H9 (cell line): ENCODE results near the gene MMP24OS. TPM values are rescaled to one million over a fixed set of nuclear protein-coding genes. Genes with fewer than 3 reads are reported as not detected.
"Not testable (repeated sequence)": the region's sequence is repeated elsewhere in the genome, so short reads cannot be mapped to it uniquely, and the experiment has no call there.

Experiments
- DNase-seq: peaks from one replicate; pipeline ENCODE4 v3.0.0-alpha.2; 2017
- H2AFZ ChIP-seq: one replicate; pipeline ENCODE4 v1.6.1; 2013; ENCODE audit warnings: mild to moderate bottlenecking, low read length, control low read depth, moderate library complexity
- H2AK5ac ChIP-seq: 2 replicates; pipeline ENCODE4 v1.6.1; 2013; ENCODE audit warnings: low read length, control low read depth, mixed read lengths; ENCODE audit not compliant: insufficient read length
- H2BK120ac ChIP-seq: one replicate; pipeline ENCODE4 v1.6.1; 2013; ENCODE audit warnings: low read depth, mild to moderate bottlenecking, low read length, control low read depth, inconsistent platforms; ENCODE audit not compliant: poor library complexity, severe bottlenecking
- H2BK12ac ChIP-seq: 2 replicates; pipeline ENCODE4 v1.6.1; 2013; ENCODE audit warnings: low read length, control low read depth, mixed read lengths, low read depth; ENCODE audit not compliant: insufficient read length
- H2BK15ac ChIP-seq: 2 replicates; pipeline ENCODE4 v1.6.1; 2013; ENCODE audit warnings: low read depth, low read length, control low read depth
- H2BK20ac ChIP-seq: one replicate; pipeline ENCODE4 v1.6.1; 2013; ENCODE audit warnings: low read depth, mild to moderate bottlenecking, low read length, control low read depth, inconsistent platforms; ENCODE audit not compliant: poor library complexity, severe bottlenecking
- H2BK5ac ChIP-seq: 2 replicates; pipeline ENCODE4 v1.6.1; 2013; ENCODE audit warnings: low read length, control low read depth, mixed read lengths; ENCODE audit not compliant: insufficient read length
- H3K14ac ChIP-seq: 2 replicates; pipeline ENCODE4 v1.6.1; 2013; ENCODE audit warnings: low read length, control low read depth; ENCODE audit not compliant: insufficient read depth
- H3K18ac ChIP-seq: 2 replicates; pipeline ENCODE4 v1.6.1; 2013; ENCODE audit warnings: low read depth, mild to moderate bottlenecking, mixed read lengths, low read length, control low read depth; ENCODE audit not compliant: insufficient read length
- H3K23ac ChIP-seq: 2 replicates; pipeline ENCODE4 v1.6.1; 2013; ENCODE audit warnings: low read length, control low read depth, mixed read lengths, low read depth; ENCODE audit not compliant: insufficient read length
- H3K23me2 ChIP-seq: 2 replicates; pipeline ENCODE4 v1.6.1; 2013; ENCODE audit warnings: low read depth, mild to moderate bottlenecking, mixed read lengths, low read length, control low read depth; ENCODE audit not compliant: insufficient read length, poor library complexity, severe bottlenecking
- H3K27ac ChIP-seq: 2 replicates; pipeline ENCODE4 v1.5.1; 2013; ENCODE audit warnings: low read length, control low read depth, mixed read lengths, low read depth; ENCODE audit not compliant: insufficient read length
- H3K27me3 ChIP-seq: 2 replicates; pipeline ENCODE4 v1.6.1; 2013; ENCODE audit warnings: low read length, control low read depth, inconsistent platforms; ENCODE audit not compliant: insufficient read depth
- H3K4ac ChIP-seq: 2 replicates; pipeline ENCODE4 v1.6.1; 2013; ENCODE audit warnings: low read depth, mild to moderate bottlenecking, control low read depth, inconsistent platforms, low read length, moderate library complexity
- H3K4me1 ChIP-seq: 2 replicates; pipeline ENCODE4 v1.6.1; 2013; ENCODE audit warnings: low read length, control low read depth, inconsistent platforms; ENCODE audit not compliant: insufficient read depth
- H3K4me2 ChIP-seq: 2 replicates; pipeline ENCODE4 v1.6.1; 2013; ENCODE audit warnings: low read length, control low read depth, mixed read lengths; ENCODE audit not compliant: insufficient read length, insufficient read depth
- H3K56ac ChIP-seq: 2 replicates; pipeline ENCODE4 v1.6.1; 2013; ENCODE audit warnings: low read depth, mild to moderate bottlenecking, mixed read lengths, low read length, control low read depth; ENCODE audit not compliant: insufficient read length
- H3K79me1 ChIP-seq: 2 replicates; pipeline ENCODE4 v1.6.1; 2013; ENCODE audit warnings: low read depth, mild to moderate bottlenecking, moderate library complexity, low read length, control low read depth, inconsistent platforms; ENCODE audit not compliant: insufficient read depth, poor library complexity, severe bottlenecking
- H3K79me2 ChIP-seq: 2 replicates; pipeline ENCODE4 v1.6.1; 2013; ENCODE audit warnings: low read length, control low read depth, inconsistent platforms; ENCODE audit not compliant: insufficient read depth
- H3K9ac ChIP-seq: 2 replicates; pipeline ENCODE4 v1.6.1; 2013; ENCODE audit warnings: low read length, control low read depth, mixed read lengths; ENCODE audit not compliant: insufficient read length; ENCODE audit errors: extremely low read depth
- H3K9me3 ChIP-seq: one replicate; pipeline ENCODE4 v1.6.1; 2013; ENCODE audit warnings: low read depth, low read length, inconsistent platforms; ENCODE audit not compliant: control insufficient read depth
- H3T11ph ChIP-seq: one replicate; pipeline ENCODE4 v1.6.1; 2013; ENCODE audit warnings: mild to moderate bottlenecking, low read length, control low read depth, inconsistent platforms
- H4K20me1 ChIP-seq: one replicate; pipeline ENCODE4 v1.6.1; 2013; ENCODE audit not compliant: control insufficient read depth, insufficient read length, insufficient read depth
- H4K5ac ChIP-seq: 2 replicates; pipeline ENCODE4 v1.6.1; 2013; ENCODE audit warnings: low read depth, mild to moderate bottlenecking, mixed read lengths, low read length, control low read depth; ENCODE audit not compliant: insufficient read length
- H4K8ac ChIP-seq: replicated peaks from 2 replicates; pipeline ENCODE4 v1.6.1; 2013; ENCODE audit warnings: low read length, control low read depth, mixed read lengths, low read depth; ENCODE audit not compliant: insufficient read length
- H4K91ac ChIP-seq: 2 replicates; pipeline ENCODE4 v1.6.1; 2013; ENCODE audit warnings: low read depth, mild to moderate bottlenecking, moderate library complexity, mixed read lengths, low read length, control low read depth; ENCODE audit not compliant: insufficient read length
- H3K27ac Mint-ChIP-seq, 3 experiments: 2 replicates in 2 of 3; 3 replicates in 1 of 3; pipeline ENCODE4 v1.8.0; 2020 to 2021; ENCODE audit warnings: mixed read lengths in 3 of 3, mild to moderate bottlenecking in 1 of 3, moderate library complexity in 1 of 3
- H3K27me3 Mint-ChIP-seq: 2 replicates; pipeline ENCODE4 v1.8.0; 2021; ENCODE audit warnings: low read depth, mild to moderate bottlenecking, moderate library complexity, mixed read lengths
- H3K36me3 Mint-ChIP-seq, 3 experiments: 2 replicates in 2 of 3; 3 replicates in 1 of 3; pipeline ENCODE4 v1.8.0; 2020 to 2021; ENCODE audit warnings: low read depth in 3 of 3, mixed read lengths in 3 of 3; ENCODE audit not compliant: insufficient read depth in 1 of 3
- H3K4me1 Mint-ChIP-seq, 2 experiments: 2 replicates each; pipeline ENCODE4 v1.8.0; 2020; ENCODE audit warnings: mixed read lengths in 2 of 2
- H3K4me3 Mint-ChIP-seq, 2 experiments: 2 replicates in 1 of 2; 3 replicates in 1 of 2; pipeline ENCODE4 v1.8.0; 2020 to 2021; ENCODE audit warnings: mild to moderate bottlenecking in 2 of 2, mixed read lengths in 2 of 2, moderate library complexity in 1 of 2
- H3K9me3 Mint-ChIP-seq, 2 experiments: 2 replicates in 1 of 2; 3 replicates in 1 of 2; pipeline ENCODE4 v1.8.0; 2020; ENCODE audit warnings: mild to moderate bottlenecking in 2 of 2, mixed read lengths in 2 of 2, moderate library complexity in 1 of 2
- WGBS: extraction: QIAGEN DNeasy Blood & Tissue Kit; methylation state at CpG from one replicate; pipeline ENCODE4 v1.1.7; 2013; ENCODE audit warnings: missing lambda C conversion rate, low lambda C conversion rate, mixed read lengths; ENCODE audit not compliant: insufficient read length; ENCODE audit errors: extremely low coverage; 5-methylcytosine and 5-hydroxymethylcytosine counted together
- total RNA-seq: library from RNA; stranded (reverse); gene quantifications from 2 replicates; pipeline ENCODE4 v1.2.1, GENCODE V29; 2021
- TF ChIP-seq, protein P1 (sequence below): fragments of 200-600 bp; sonication (generic); conservative IDR thresholded peaks from 3 replicates; pipeline ENCODE4 v1.8.0; 2021; ENCODE audit warnings: antibody characterized with exemption, mild to moderate bottlenecking

The MMP24OS gene
- total RNA-seq, 1 experiment from 2014 or later: 43.8 TPM

DNA sequence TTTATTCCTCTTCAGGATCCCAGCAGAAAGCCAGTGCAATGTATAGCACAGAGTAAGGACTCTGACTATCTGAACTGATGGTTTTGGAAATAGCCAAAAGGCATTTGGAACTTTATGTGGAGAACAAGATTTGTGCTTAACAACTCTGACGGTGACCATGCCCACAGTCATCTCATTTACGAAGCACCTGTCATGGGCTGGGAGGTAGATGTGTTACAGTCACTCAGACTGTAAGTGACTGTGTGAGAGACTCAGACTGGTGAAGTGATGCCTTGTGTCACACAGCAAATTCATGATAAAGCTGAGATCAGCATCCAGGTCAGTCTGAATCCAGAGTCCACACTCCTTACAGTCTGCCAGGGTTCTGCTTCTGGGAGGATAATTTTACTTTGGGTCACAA lies 38.2 kb upstream of the MMP24OS start:
- H2AK5ac ChIP-seq: no peak overlapping the region
- H3K4ac ChIP-seq: no peak overlapping the region
- H3K9me3 Mint-ChIP-seq: no peaks in the 10 kb centered on the region
- H3K9me3 ChIP-seq: no peaks in the 10 kb centered on the region
- H3K56ac ChIP-seq: no peak overlapping the region
- H3K27ac Mint-ChIP-seq: peak overlapping the region in 2 of 3 experiments; percentile 41 to 68; a peak in 2 of 7 replicates
- no peaks in the 10 kb centered on the region for H3K79me1 ChIP-seq
- TF ChIP-seq, protein P1, sequence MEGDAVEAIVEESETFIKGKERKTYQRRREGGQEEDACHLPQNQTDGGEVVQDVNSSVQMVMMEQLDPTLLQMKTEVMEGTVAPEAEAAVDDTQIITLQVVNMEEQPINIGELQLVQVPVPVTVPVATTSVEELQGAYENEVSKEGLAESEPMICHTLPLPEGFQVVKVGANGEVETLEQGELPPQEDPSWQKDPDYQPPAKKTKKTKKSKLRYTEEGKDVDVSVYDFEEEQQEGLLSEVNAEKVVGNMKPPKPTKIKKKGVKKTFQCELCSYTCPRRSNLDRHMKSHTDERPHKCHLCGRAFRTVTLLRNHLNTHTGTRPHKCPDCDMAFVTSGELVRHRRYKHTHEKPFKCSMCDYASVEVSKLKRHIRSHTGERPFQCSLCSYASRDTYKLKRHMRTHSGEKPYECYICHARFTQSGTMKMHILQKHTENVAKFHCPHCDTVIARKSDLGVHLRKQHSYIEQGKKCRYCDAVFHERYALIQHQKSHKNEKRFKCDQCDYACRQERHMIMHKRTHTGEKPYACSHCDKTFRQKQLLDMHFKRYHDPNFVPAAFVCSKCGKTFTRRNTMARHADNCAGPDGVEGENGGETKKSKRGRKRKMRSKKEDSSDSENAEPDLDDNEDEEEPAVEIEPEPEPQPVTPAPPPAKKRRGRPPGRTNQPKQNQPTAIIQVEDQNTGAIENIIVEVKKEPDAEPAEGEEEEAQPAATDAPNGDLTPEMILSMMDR: no peak
- H4K8ac ChIP-seq: no peak overlapping the region
- H3K27me3 ChIP-seq: no peaks in the 10 kb centered on the region
- peaks cover 2 to 7% (median 4%) of the 10 kb centered on the region in 3 experiments; a peak in 4 of 7 replicates for H3K36me3 Mint-ChIP-seq
- DNase-seq: no peak
- H2BK20ac ChIP-seq: no peak overlapping the region
- H3K27me3 Mint-ChIP-seq: no peaks in the 10 kb centered on the region
- H3K9ac ChIP-seq: no peak overlapping the region
- H3K23ac ChIP-seq: no peak overlapping the region
- no peak overlapping the region for H2BK5ac ChIP-seq
- no peak overlapping the region for H3T11ph ChIP-seq
- no peak overlapping the region for H3K27ac ChIP-seq
- H4K5ac ChIP-seq: no peak overlapping the region
- H3K14ac ChIP-seq: no peak overlapping the region
- no peak overlapping the region for H4K91ac ChIP-seq
- H2BK15ac ChIP-seq: no peak overlapping the region
- no peaks in the 10 kb centered on the region for H3K23me2 ChIP-seq
- H2BK120ac ChIP-seq: no peak overlapping the region
- H4K20me1 ChIP-seq: no peaks in the 10 kb centered on the region
- no peak overlapping the region for H3K4me2 ChIP-seq
- no peaks in the 10 kb centered on the region for H3K79me2 ChIP-seq
- H3K18ac ChIP-seq: no peak overlapping the region
- WGBS: no CpG with 5 or more reads among the region's 2 CpGs
- no peak overlapping the region for H2BK12ac ChIP-seq
- H2AFZ ChIP-seq: no peak overlapping the region
- H3K4me1 Mint-ChIP-seq: peaks cover 39 to 40% of the 10 kb centered on the region in 2 experiments
- peaks cover 10% of the 10 kb centered on the region; the same call in 1 of the 2 replicates for H3K4me1 ChIP-seq
- no peak overlapping the region for H3K4me3 Mint-ChIP-seq

GRCh38 chr20:35315632-35316020 lies 37.7 kb upstream of the MMP24OS start:
- H3K4me1 ChIP-seq, H4K8ac ChIP-seq, H3K9ac ChIP-seq: not testable (repeated sequence)

More at GRCh38 chr20:35315632-35316020, 37.7 kb upstream of the MMP24OS start:
- not testable (repeated sequence) for H3K79me1 ChIP-seq, H2AFZ ChIP-seq, H2BK12ac ChIP-seq, H2BK5ac ChIP-seq, H2AK5ac ChIP-seq, H3K27ac ChIP-seq, H4K5ac ChIP-seq, H3K36me3 Mint-ChIP-seq, DNase-seq, H3K9me3 Mint-ChIP-seq, H3K4ac ChIP-seq, H3K4me2 ChIP-seq, H2BK15ac ChIP-seq, H3K14ac ChIP-seq, H3K4me3 Mint-ChIP-seq, H2BK120ac ChIP-seq, H4K91ac ChIP-seq, H3K27me3 ChIP-seq, H3K79me2 ChIP-seq, H3K23ac ChIP-seq, H3K27me3 Mint-ChIP-seq, H4K20me1 ChIP-seq, H3K56ac ChIP-seq, H2BK20ac ChIP-seq, H3K23me2 ChIP-seq, H3K9me3 ChIP-seq, H3K18ac ChIP-seq, H3T11ph ChIP-seq
- peaks cover 37% of the 10 kb centered on the region in 2 experiments for H3K4me1 Mint-ChIP-seq
- no CpG with 5 or more reads among the region's 7 CpGs for WGBS
- H3K27ac Mint-ChIP-seq: peak overlapping the region in 2 of 3 experiments; percentile 44 to 68; a peak in 3 of 7 replicates
